ENCODE measurements around the gene GOLGA8N.

- TF ChIP-seq CTCF (conservative IDR thresholded peaks at IDR 0.05; ENCODE audit: low read depth, low read length) (no peak), EZH2 (IDR thresholded peaks at IDR 0.05; ENCODE audit: borderline replicate concordance, low read depth, low read length, poor library complexity, severe bottlenecking) (no peak)
Observed at GRCh38 chr15:32636410-32636809, 43.2 kb downstream of the GOLGA8N start.

Data from A673 (cell line).